Liver (tissue), 9 donors: ENCODE data around the gene FAT4. TPM values are rescaled to one million over a fixed set of nuclear protein-coding genes. Genes with fewer than 3 reads are reported as not detected.
A peak's percentile ranks its signal among the peaks of the same experiment; 100 is the strongest.

ENCODE experiments used
- DNase-seq: peaks from one replicate; pipeline ENCODE4 v3.0.0-alpha.2; 2017; ENCODE audit warnings: low spot score
- H3K27ac ChIP-seq, 2 donors: one replicate each; pipeline ENCODE4 v1.7.0; 2013; ENCODE audit warnings: inconsistent platforms in 2 of 2, low read length in 2 of 2, control low read depth in 1 of 2, low read depth in 1 of 2, mild to moderate bottlenecking in 1 of 2
- H3K27me3 ChIP-seq, 4 donors: one replicate each; pipeline versions ENCODE4 v1.6.1 to v1.7.0; 2013; ENCODE audit warnings: low read length in 3 of 4, inconsistent platforms in 1 of 4, mild to moderate bottlenecking in 1 of 4, moderate library complexity in 1 of 4; ENCODE audit not compliant: control insufficient read depth in 4 of 4, insufficient read depth in 4 of 4
- H3K36me3 ChIP-seq, 4 donors: one replicate each; pipeline versions ENCODE4 v1.6.1 to v1.7.0; 2013; ENCODE audit warnings: low read length in 3 of 4, mild to moderate bottlenecking in 3 of 4, low read depth in 1 of 4, moderate library complexity in 1 of 4; ENCODE audit not compliant: control insufficient read depth in 4 of 4, insufficient read depth in 3 of 4
- H3K4me1 ChIP-seq, 4 donors: one replicate each; pipeline versions ENCODE4 v1.6.1 to v1.7.0; 2013; ENCODE audit warnings: low read length in 3 of 4, mild to moderate bottlenecking in 3 of 4, moderate library complexity in 1 of 4; ENCODE audit not compliant: control insufficient read depth in 4 of 4, insufficient read depth in 4 of 4
- H3K4me3 ChIP-seq, 3 donors: one replicate each; pipeline versions ENCODE4 v1.6.1 to v1.7.0; 2013; ENCODE audit warnings: low read length in 3 of 3, control low read depth in 1 of 3, low read depth in 1 of 3, mild to moderate bottlenecking in 1 of 3
- H3K9ac ChIP-seq, 2 donors: one replicate each; pipeline ENCODE4 v1.7.0; 2013; ENCODE audit warnings: low read length in 2 of 2, mild to moderate bottlenecking in 2 of 2, moderate library complexity in 2 of 2, control low read depth in 1 of 2, low read depth in 1 of 2
- H3K9me3 ChIP-seq, 4 donors: one replicate each; pipeline versions ENCODE4 v1.6.1 to v1.7.0; 2013; ENCODE audit warnings: low read length in 3 of 4; ENCODE audit not compliant: control insufficient read depth in 4 of 4
- EGR1 ChIP-seq, 2 donors: IDR thresholded peaks; 2 replicates each; pipeline ENCODE4 v1.6.1; 2016 to 2018; ENCODE audit warnings: antibody characterized with exemption in 2 of 2, low read depth in 2 of 2
- FOXA1 ChIP-seq: IDR thresholded peaks from 2 replicates; pipeline ENCODE4 v1.6.1; 2016; ENCODE audit warnings: antibody characterized with exemption
- FOXA2 ChIP-seq: IDR thresholded peaks from 2 replicates; pipeline ENCODE4 v1.6.1; 2016; ENCODE audit warnings: antibody characterized with exemption
- GABPA ChIP-seq, 2 donors: IDR thresholded peaks in 1 of 2; conservative IDR thresholded peaks in 1 of 2; 2 replicates each; pipeline ENCODE4 v1.6.1; 2016; ENCODE audit warnings: antibody characterized with exemption in 2 of 2, mild to moderate bottlenecking in 1 of 2, moderate library complexity in 1 of 2
- HNF4A ChIP-seq, 2 donors: conservative IDR thresholded peaks; 2 replicates each; pipeline ENCODE4 v1.6.1; 2016; ENCODE audit warnings: antibody characterized with exemption in 2 of 2, mild to moderate bottlenecking in 2 of 2
- HNF4G ChIP-seq: IDR thresholded peaks from 2 replicates; pipeline ENCODE4 v1.6.1; 2016; ENCODE audit warnings: antibody characterized with exemption
- JUND ChIP-seq, 2 donors: IDR thresholded peaks; 2 replicates each; pipeline ENCODE4 v1.6.1; 2016; ENCODE audit warnings: antibody characterized with exemption in 2 of 2
- MAX ChIP-seq: IDR thresholded peaks from 2 replicates; pipeline ENCODE4 v1.6.1; 2016; ENCODE audit warnings: antibody characterized with exemption
- NR2F2 ChIP-seq: IDR thresholded peaks from 2 replicates; pipeline ENCODE4 v1.6.1; 2016; ENCODE audit warnings: antibody characterized with exemption
- RAD21 ChIP-seq, 2 donors: IDR thresholded peaks; 2 replicates each; pipeline ENCODE4 v1.6.1; 2016; ENCODE audit warnings: antibody characterized with exemption in 2 of 2, mild to moderate bottlenecking in 2 of 2
- RXRA ChIP-seq, 2 donors: IDR thresholded peaks; 2 replicates each; pipeline ENCODE4 v1.6.1; 2017 to 2018; ENCODE audit warnings: antibody characterized with exemption in 2 of 2, mild to moderate bottlenecking in 1 of 2
- SP1 ChIP-seq: IDR thresholded peaks from 2 replicates; pipeline ENCODE4 v1.6.1; 2018; ENCODE audit warnings: antibody characterized with exemption, mild to moderate bottlenecking
- TAF1 ChIP-seq: conservative IDR thresholded peaks from 2 replicates; pipeline ENCODE4 v1.6.1; 2016; ENCODE audit warnings: antibody characterized with exemption, mild to moderate bottlenecking
- YY1 ChIP-seq: IDR thresholded peaks from 2 replicates; pipeline ENCODE4 v1.6.1; 2016; ENCODE audit warnings: antibody characterized with exemption, mild to moderate bottlenecking
- WGBS: extraction: QIAGEN DNeasy Blood & Tissue Kit; methylation state at CpG from one replicate; pipeline ENCODE4 v1.1.7; 2013; 5-methylcytosine and 5-hydroxymethylcytosine counted together
- polyA plus RNA-seq, 2 donors: library from polyadenylated mRNA; stranded (reverse) in 1 of 2; unstranded in 1 of 2; fragments of 200-250 nt in 1 of 2; fragments of >200 nt in 1 of 2; fragmentation: Nextera tagmentation in 1 of 2; extraction: Ambion mirVana in 1 of 2; gene quantifications; one replicate each; pipeline versions ENCODE4 v1.2.1 to v1.2.3, GENCODE V29; 2013 to 2015
- total RNA-seq, 2 donors: library from RNA; depleted of rRNA; stranded (reverse); fragments of >200 nt; gene quantifications; one replicate each; pipeline ENCODE4 v1.2.3, GENCODE V29; 2014
- TF ChIP-seq, protein P1 (sequence below): fragments of 150-350 bp; IDR thresholded peaks from 2 replicates; pipeline ENCODE4 v1.5.1; 2017; ENCODE audit warnings: improper control_type of control experiment, low read depth, low read length; ENCODE audit not compliant: missing input control
- TF ChIP-seq, protein P2 (sequence below): IDR thresholded peaks from 2 replicates; pipeline ENCODE4 v1.6.1; 2016; ENCODE audit warnings: antibody characterized with exemption
- TF ChIP-seq, protein P3 (sequence below): IDR thresholded peaks from 2 replicates; pipeline ENCODE4 v1.6.1; 2016; ENCODE audit warnings: antibody characterized with exemption
- TF ChIP-seq, protein P4 (sequence below): IDR thresholded peaks from 2 replicates; pipeline ENCODE4 v1.6.1; 2016; ENCODE audit warnings: antibody characterized with exemption, mild to moderate bottlenecking
- donor health status: healthy.
- donor health status: healthy.
- donor health status: healthy.
- donor health status: healthy.
- donor health status: healthy.

The FAT4 gene
- total and polyA plus RNA-seq, 4 donors = 0.90 to 11.5 (median 4.1) TPM

DNA sequence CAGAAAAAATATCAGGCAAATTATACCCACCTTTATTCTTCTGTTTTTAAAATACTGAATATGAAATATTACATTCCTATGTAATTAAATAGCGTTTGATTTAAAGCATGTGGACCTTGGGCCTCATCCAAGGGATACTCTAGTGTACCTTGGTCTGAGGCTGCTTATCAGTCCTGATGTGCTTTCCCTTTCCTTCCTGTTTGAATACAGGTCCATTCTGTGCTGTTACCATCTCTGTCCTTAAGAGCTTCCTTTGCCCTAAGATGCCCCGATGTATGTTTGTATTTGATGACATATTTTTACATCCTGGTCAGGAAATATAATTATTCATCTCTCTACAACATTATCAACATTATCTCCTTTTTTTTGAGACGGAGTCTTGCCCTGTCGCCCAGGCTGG, 24.1 kb downstream of the FAT4 start:
- no peak overlapping the region for H3K27ac ChIP-seq
- H3K4me3 ChIP-seq = no peak overlapping the region
- no peaks in the 10 kb centered on the region for H3K9me3 ChIP-seq
- DNase-seq = no peak
- no peak overlapping the region for H3K9ac ChIP-seq
- no peaks in the 10 kb centered on the region for H3K27me3 ChIP-seq
- H3K4me1 ChIP-seq = no peaks in the 10 kb centered on the region
- 59% methylated on average over 4 of the region's 4 CpGs for WGBS
- no peaks in the 10 kb centered on the region for H3K36me3 ChIP-seq
- TF ChIP-seq HNF4A (conservative IDR thresholded peaks at IDR 0.05) = peak; percentile 16 to 44
- TF ChIP-seq, protein P1, sequence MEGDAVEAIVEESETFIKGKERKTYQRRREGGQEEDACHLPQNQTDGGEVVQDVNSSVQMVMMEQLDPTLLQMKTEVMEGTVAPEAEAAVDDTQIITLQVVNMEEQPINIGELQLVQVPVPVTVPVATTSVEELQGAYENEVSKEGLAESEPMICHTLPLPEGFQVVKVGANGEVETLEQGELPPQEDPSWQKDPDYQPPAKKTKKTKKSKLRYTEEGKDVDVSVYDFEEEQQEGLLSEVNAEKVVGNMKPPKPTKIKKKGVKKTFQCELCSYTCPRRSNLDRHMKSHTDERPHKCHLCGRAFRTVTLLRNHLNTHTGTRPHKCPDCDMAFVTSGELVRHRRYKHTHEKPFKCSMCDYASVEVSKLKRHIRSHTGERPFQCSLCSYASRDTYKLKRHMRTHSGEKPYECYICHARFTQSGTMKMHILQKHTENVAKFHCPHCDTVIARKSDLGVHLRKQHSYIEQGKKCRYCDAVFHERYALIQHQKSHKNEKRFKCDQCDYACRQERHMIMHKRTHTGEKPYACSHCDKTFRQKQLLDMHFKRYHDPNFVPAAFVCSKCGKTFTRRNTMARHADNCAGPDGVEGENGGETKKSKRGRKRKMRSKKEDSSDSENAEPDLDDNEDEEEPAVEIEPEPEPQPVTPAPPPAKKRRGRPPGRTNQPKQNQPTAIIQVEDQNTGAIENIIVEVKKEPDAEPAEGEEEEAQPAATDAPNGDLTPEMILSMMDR = no peak

GRCh38 chr4:125344198-125344597, 29.4 kb downstream of the FAT4 start:
- no peak overlapping the region for H3K27ac ChIP-seq
- H3K36me3 ChIP-seq = no peaks in the 10 kb centered on the region
- no peak for DNase-seq
- H3K9ac ChIP-seq = no peak overlapping the region
- TF ChIP-seq JUND (IDR thresholded peaks at IDR 0.05) (no peak), FOXA1 (no peak), FOXA2 (no peak), HNF4A (conservative IDR thresholded peaks at IDR 0.05) (no peak), RAD21 (IDR thresholded peaks at IDR 0.05) (no peak), NR2F2 (no peak), YY1 (no peak)
- H3K4me3 ChIP-seq = no peak overlapping the region
- no peaks in the 10 kb centered on the region for H3K9me3 ChIP-seq
- WGBS = 88% methylated on average over 2 of the region's 2 CpGs
- no peaks in the 10 kb centered on the region for H3K4me1 ChIP-seq
- H3K27me3 ChIP-seq = no peaks in the 10 kb centered on the region

DNA sequence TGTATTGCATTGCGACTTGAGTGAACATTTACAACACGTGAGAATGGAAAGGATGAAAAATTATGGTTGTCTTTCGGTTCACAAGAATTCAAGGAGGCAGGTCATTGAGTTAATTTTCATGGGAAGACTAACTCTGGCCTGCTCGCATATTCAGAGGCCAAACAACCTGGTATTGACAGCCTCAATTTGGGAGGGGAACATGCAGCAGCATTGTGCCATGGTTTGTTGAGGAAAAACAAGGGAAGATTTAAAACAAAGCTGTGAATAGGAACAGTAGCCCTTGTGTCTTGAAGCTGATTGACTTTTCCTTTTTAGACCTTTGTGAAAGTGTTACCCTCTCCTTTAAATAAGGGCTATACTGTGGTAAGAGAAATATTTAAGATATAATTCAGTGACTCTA, 31.9 kb downstream of the FAT4 start:
- no peaks in the 10 kb centered on the region for H3K27me3 ChIP-seq
- 92% methylated on average over 4 of the region's 4 CpGs for WGBS
- H3K36me3 ChIP-seq = no peaks in the 10 kb centered on the region
- no peak overlapping the region for H3K4me3 ChIP-seq
- no peak for DNase-seq
- H3K9me3 ChIP-seq = no peaks in the 10 kb centered on the region
- H3K4me1 ChIP-seq = no peaks in the 10 kb centered on the region
- H3K9ac ChIP-seq = no peak overlapping the region
- TF ChIP-seq NR2F2 (no peak), JUND (IDR thresholded peaks at IDR 0.05) (no peak), GABPA (IDR thresholded peaks at IDR 0.05 in 1 of 2, conservative IDR thresholded peaks at IDR 0.05 in 1 of 2) (no peak), HNF4G (no peak), RXRA (IDR thresholded peaks at IDR 0.05) (no peak), SP1 (no peak), FOXA1 (no peak), TAF1 (no peak), FOXA2 (no peak), MAX (no peak), HNF4A (conservative IDR thresholded peaks at IDR 0.05) (no peak), RAD21 (IDR thresholded peaks at IDR 0.05) (no peak), YY1 (no peak), EGR1 (IDR thresholded peaks at IDR 0.05; ENCODE audit: low read depth in 2 of 2) (no peak)
- TF ChIP-seq, protein P2, sequence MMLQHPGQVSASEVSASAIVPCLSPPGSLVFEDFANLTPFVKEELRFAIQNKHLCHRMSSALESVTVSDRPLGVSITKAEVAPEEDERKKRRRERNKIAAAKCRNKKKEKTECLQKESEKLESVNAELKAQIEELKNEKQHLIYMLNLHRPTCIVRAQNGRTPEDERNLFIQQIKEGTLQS = no peak
- TF ChIP-seq, protein P3, sequence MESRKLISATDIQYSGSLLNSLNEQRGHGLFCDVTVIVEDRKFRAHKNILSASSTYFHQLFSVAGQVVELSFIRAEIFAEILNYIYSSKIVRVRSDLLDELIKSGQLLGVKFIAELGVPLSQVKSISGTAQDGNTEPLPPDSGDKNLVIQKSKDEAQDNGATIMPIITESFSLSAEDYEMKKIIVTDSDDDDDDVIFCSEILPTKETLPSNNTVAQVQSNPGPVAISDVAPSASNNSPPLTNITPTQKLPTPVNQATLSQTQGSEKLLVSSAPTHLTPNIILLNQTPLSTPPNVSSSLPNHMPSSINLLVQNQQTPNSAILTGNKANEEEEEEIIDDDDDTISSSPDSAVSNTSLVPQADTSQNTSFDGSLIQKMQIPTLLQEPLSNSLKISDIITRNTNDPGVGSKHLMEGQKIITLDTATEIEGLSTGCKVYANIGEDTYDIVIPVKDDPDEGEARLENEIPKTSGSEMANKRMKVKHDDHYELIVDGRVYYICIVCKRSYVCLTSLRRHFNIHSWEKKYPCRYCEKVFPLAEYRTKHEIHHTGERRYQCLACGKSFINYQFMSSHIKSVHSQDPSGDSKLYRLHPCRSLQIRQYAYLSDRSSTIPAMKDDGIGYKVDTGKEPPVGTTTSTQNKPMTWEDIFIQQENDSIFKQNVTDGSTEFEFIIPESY = no peak
- TF ChIP-seq, protein P1 = no peak
- TF ChIP-seq, protein P4, sequence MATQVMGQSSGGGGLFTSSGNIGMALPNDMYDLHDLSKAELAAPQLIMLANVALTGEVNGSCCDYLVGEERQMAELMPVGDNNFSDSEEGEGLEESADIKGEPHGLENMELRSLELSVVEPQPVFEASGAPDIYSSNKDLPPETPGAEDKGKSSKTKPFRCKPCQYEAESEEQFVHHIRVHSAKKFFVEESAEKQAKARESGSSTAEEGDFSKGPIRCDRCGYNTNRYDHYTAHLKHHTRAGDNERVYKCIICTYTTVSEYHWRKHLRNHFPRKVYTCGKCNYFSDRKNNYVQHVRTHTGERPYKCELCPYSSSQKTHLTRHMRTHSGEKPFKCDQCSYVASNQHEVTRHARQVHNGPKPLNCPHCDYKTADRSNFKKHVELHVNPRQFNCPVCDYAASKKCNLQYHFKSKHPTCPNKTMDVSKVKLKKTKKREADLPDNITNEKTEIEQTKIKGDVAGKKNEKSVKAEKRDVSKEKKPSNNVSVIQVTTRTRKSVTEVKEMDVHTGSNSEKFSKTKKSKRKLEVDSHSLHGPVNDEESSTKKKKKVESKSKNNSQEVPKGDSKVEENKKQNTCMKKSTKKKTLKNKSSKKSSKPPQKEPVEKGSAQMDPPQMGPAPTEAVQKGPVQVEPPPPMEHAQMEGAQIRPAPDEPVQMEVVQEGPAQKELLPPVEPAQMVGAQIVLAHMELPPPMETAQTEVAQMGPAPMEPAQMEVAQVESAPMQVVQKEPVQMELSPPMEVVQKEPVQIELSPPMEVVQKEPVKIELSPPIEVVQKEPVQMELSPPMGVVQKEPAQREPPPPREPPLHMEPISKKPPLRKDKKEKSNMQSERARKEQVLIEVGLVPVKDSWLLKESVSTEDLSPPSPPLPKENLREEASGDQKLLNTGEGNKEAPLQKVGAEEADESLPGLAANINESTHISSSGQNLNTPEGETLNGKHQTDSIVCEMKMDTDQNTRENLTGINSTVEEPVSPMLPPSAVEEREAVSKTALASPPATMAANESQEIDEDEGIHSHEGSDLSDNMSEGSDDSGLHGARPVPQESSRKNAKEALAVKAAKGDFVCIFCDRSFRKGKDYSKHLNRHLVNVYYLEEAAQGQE = no peak
- no peak overlapping the region for H3K27ac ChIP-seq
